Measurements from ENCODE around the gene CRY2.
A peak's percentile ranks its signal among the peaks of the same experiment; 100 is the strongest.

The CRY2 gene

DNA sequence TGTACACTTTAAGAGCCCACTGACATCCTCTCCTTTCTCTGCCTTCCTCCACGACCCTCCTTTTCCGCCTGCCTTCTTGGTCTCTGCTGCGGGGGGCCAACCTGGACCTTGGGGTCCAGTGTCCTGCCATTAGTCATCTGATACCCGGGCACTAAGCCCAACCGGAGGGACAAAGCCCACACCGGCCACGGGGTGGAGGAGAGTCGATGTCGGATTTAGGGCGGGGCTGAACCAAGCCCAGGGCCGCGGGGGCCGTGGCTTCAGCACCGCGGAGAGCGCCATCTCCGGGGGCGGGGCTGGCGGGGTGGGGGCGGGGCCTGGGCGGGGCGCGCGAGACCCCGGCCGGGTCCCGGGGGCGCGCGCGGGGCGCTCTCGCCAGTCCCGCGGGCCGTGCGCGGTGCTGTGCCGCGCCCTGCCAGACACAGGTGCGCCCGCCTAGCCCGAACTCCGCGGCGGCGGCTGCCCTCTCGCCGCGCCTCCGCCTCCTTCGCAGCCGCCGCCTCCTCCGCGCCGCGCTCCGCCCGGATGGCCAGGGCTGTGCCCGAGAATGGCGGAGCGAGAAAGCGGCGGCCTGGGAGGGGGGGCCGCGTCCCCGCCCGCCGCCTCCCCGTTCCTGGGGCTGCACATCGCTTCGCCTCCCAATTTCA lies 38.1 kb downstream of the CRY2 start, which contains the start of gene MAPK8IP1:
Gene MAPK8IP1, plus strand, starts transcription at position 378 of the 647 bp plus-strand sequence. Its CDS starts 170 bp downstream, at position 548.
- Histone ChIP-seq H3K4me1 (ENCODE audit: control insufficient read depth in 1 of 2, insufficient read depth in 1 of 2, low read depth in 1 of 2, low read length in 1 of 2) (peaks cover 3 to 8% of the 10 kb centered on the region in 2 experiments), H3K36me3 (peaks cover 22% of the 10 kb centered on the region), H3K27ac (no peak within 1 kb of the TSS), H3K27me3 (peaks cover 59% of the 10 kb centered on the region), H3K4me3 (ENCODE audit: low read depth in 1 of 2, low read length in 1 of 2) (peak within 1 kb of the TSS; percentile 38 to 45), H3K9me3 (no peaks in the 10 kb centered on the region)
- TF ChIP-seq, protein P1, sequence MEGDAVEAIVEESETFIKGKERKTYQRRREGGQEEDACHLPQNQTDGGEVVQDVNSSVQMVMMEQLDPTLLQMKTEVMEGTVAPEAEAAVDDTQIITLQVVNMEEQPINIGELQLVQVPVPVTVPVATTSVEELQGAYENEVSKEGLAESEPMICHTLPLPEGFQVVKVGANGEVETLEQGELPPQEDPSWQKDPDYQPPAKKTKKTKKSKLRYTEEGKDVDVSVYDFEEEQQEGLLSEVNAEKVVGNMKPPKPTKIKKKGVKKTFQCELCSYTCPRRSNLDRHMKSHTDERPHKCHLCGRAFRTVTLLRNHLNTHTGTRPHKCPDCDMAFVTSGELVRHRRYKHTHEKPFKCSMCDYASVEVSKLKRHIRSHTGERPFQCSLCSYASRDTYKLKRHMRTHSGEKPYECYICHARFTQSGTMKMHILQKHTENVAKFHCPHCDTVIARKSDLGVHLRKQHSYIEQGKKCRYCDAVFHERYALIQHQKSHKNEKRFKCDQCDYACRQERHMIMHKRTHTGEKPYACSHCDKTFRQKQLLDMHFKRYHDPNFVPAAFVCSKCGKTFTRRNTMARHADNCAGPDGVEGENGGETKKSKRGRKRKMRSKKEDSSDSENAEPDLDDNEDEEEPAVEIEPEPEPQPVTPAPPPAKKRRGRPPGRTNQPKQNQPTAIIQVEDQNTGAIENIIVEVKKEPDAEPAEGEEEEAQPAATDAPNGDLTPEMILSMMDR (IDR thresholded peaks at IDR 0.05) = no peak

DNA sequence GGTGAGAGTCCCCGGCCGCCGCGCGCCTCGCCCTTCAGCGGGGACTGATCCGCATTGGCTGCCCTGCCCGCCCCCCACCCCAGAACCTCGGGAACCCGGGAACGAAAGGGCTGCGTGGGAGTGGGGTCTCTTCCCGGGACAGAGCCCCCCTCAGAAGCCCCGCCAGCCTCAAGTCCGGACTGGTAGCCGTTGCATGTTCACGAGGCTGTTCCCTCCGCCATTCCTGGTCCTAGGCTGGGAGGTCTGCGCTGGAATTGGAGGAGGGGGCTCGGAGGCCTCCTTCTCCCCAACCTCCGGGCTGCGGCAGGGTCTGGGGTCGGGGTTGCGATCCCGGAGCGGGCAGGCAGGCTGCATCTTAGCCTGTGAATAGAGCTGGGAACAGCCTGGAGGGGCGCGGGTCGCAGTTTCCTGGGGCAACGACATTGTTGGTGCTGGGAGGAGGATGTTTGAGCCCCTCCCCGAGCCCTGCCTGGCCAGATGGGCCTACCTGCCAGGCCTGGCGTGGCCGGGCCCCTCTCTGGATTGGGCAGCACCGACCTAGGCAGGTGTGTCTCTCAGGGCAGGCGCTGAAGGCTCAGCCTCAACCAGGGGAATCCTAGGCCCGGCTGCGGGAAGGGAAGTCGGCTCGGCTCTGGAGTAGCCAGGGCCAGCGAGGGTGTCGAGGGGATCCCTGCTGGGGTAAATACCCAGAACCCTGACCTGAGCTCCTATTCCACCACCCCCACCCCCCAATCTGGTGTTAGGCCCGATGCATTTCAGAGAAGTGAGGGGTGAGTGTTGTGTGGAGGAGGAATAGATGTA lies 38.8 kb downstream of the CRY2 start:
- TF ChIP-seq, protein P1 (IDR thresholded peaks at IDR 0.05) = no peak
- H3K27me3 ChIP-seq = peaks cover 66% of the 10 kb centered on the region
- H3K27ac ChIP-seq = no peak overlapping the region
- H3K9me3 ChIP-seq = no peaks in the 10 kb centered on the region
- H3K4me1 ChIP-seq (ENCODE audit: control insufficient read depth in 1 of 2, insufficient read depth in 1 of 2, low read depth in 1 of 2, low read length in 1 of 2) = peaks cover 3 to 8% of the 10 kb centered on the region in 2 experiments
- H3K36me3 ChIP-seq = peaks cover 15% of the 10 kb centered on the region
- peak overlapping the region; percentile 38 to 45 for H3K4me3 ChIP-seq (ENCODE audit: low read depth in 1 of 2, low read length in 1 of 2)

DNA sequence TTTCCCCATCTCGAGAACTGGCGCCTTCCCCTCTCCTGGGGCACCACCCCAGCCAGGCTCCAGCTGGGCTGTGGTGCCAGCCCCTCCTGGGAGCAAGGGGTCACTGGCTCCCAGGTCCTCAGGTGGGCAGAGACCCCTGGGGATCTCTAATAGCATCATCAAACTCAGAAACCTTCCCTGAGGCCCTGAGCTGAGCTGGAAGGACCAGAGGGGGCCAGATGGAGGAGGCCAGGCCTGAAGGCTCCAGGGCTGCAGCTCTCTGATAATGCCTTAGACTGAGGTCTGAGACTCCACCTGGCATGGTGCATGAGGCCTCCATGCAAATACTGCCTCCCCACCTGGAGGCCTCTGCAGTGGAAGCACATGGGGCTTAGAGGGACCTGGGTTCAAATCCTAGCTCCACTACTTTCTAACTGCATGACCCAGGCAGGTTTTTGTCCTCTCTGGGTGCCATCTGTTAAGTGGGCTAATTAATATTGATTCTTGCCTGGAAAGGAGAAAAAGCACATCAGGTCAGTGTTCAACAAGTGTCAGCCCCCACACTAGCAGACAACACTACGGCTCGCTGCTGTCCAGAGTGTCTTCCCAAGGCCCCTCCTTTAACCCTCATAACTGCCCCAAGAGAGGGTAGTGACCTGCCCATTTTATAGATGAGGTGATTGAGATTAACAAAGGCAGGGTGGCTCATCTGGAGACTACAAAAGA lies 39.7 kb downstream of the CRY2 start:
- peaks cover 6% of the 10 kb centered on the region for H3K36me3 ChIP-seq
- peaks cover 3 to 8% of the 10 kb centered on the region in 2 experiments for H3K4me1 ChIP-seq (ENCODE audit: control insufficient read depth in 1 of 2, insufficient read depth in 1 of 2, low read depth in 1 of 2, low read length in 1 of 2)
- H3K27ac ChIP-seq = no peak overlapping the region
- TF ChIP-seq, protein P1 (IDR thresholded peaks at IDR 0.05) = no peak
- peaks cover 73% of the 10 kb centered on the region for H3K27me3 ChIP-seq
- no peak overlapping the region for H3K4me3 ChIP-seq (ENCODE audit: low read depth in 1 of 2, low read length in 1 of 2)
- no peaks in the 10 kb centered on the region for H3K9me3 ChIP-seq

- Histone ChIP-seq H3K9me3 (no peaks in the 10 kb centered on the region), H3K36me3 (peaks cover under 1% of the 10 kb centered on the region), H3K4me3 (ENCODE audit: low read depth in 1 of 2, low read length in 1 of 2) (no peak overlapping the region), H3K27ac (no peak overlapping the region), H3K4me1 (ENCODE audit: control insufficient read depth in 1 of 2, insufficient read depth in 1 of 2, low read depth in 1 of 2, low read length in 1 of 2) (peaks cover 3 to 8% of the 10 kb centered on the region in 2 experiments), H3K27me3 (peaks cover 75% of the 10 kb centered on the region)
- TF ChIP-seq, protein P1 (IDR thresholded peaks at IDR 0.05) = no peak
Observed at GRCh38 chr11:45887587-45887986, 40.3 kb downstream of the CRY2 start.

DNA sequence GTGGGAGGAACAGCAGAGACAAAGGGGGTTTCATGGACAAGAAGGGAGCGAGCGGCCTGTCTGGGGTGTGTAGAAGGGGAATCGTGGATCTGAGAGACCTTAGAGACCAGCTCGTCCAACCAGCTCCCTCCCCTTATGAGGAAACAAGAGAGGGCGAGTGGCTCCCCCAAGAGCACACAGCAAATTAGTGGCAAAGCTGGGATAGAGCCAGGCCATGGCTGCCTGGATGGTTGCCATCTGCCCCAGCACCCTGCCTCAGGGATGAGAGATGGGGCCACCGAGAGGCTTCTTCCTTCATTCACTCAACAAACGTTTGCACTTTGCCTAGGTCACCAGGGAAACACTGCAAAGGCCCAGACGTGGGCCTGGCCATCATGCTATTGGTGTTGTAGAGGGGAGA lies 42.3 kb downstream of the CRY2 start:
- peaks cover 3 to 8% of the 10 kb centered on the region in 2 experiments for H3K4me1 ChIP-seq (ENCODE audit: control insufficient read depth in 1 of 2, insufficient read depth in 1 of 2, low read depth in 1 of 2, low read length in 1 of 2)
- TF ChIP-seq, protein P1 (IDR thresholded peaks at IDR 0.05) = no peak
- H3K27ac ChIP-seq = no peak overlapping the region
- H3K27me3 ChIP-seq = peaks cover 88% of the 10 kb centered on the region
- H3K9me3 ChIP-seq = no peaks in the 10 kb centered on the region
- H3K36me3 ChIP-seq = no peaks in the 10 kb centered on the region
- no peak overlapping the region for H3K4me3 ChIP-seq (ENCODE audit: low read depth in 1 of 2, low read length in 1 of 2)

Data from neutrophil (primary cell).